Coronary artery (tissue), 2 donors: ENCODE measurements around the gene RAMP3.

Source experiments
- DNase-seq: peaks from one replicate; pipeline ENCODE4 v3.0.0-alpha.2; 2017; ENCODE audit warnings: low spot score
- H3K27ac ChIP-seq, 2 donors: fragments of 200-600 bp; sonication (generic); one replicate each; pipeline ENCODE4 v1.5.1; 2016 to 2019
- H3K4me3 ChIP-seq: fragments of 200-600 bp; sonication (generic); 2 replicates; pipeline ENCODE4 v1.5.1; 2016; ENCODE audit warnings: mild to moderate bottlenecking, moderate library complexity
- TF ChIP-seq, protein P1 (sequence below): fragments of 200-600 bp; sonication (generic); IDR thresholded peaks from one replicate; pipeline ENCODE4 v1.5.1; 2019; ENCODE audit warnings: antibody characterized with exemption

Gene RAMP3

DNA sequence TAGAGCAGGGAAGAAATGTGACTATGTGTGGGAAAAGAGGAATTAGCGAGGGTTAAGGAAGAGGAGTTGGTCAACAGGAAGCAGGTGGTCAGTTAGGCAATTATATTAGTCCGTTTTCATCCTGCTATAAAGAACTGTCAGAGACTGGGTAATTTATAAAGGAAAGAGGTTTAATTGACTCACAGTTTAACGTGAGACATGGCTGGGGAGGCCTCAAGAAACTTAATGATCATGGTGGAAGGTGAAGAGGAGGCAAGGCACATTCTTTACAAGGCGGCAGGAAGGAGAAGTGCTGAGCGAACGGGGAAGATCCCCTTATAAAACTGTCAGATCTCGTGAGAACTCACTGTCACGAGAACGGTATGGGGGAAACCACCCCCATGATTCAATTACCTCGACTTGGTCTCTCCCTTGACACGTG is 35.0 kb downstream of the RAMP3 start:
- Histone ChIP-seq H3K4me3 (no peak overlapping the region), H3K27ac (peak overlapping the region in 1 of 2 donors; percentile 39)
- TF ChIP-seq, protein P1, sequence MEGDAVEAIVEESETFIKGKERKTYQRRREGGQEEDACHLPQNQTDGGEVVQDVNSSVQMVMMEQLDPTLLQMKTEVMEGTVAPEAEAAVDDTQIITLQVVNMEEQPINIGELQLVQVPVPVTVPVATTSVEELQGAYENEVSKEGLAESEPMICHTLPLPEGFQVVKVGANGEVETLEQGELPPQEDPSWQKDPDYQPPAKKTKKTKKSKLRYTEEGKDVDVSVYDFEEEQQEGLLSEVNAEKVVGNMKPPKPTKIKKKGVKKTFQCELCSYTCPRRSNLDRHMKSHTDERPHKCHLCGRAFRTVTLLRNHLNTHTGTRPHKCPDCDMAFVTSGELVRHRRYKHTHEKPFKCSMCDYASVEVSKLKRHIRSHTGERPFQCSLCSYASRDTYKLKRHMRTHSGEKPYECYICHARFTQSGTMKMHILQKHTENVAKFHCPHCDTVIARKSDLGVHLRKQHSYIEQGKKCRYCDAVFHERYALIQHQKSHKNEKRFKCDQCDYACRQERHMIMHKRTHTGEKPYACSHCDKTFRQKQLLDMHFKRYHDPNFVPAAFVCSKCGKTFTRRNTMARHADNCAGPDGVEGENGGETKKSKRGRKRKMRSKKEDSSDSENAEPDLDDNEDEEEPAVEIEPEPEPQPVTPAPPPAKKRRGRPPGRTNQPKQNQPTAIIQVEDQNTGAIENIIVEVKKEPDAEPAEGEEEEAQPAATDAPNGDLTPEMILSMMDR: no peak
- no peak for DNase-seq

DNA sequence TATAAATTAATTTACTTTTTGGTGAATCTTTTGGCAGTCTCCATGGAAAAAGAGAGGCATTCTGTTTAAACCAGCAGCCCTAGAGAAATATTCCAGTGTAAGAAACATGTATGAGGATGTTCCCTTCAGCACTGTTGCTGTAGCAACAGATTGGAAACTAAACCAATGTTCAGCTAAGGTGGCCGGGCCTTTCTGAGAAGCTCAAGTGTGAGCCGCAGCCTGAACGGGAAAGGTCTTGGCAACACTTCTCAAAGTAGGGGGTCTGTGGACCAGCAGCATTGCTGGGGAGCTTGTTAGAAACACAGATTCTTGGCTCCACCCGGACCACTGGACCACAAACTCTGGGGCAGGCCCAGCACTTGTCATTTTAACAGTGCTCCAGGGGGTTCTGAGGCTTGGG is 36.2 kb downstream of the RAMP3 start:
- no peak overlapping the region for H3K27ac ChIP-seq
- H3K4me3 ChIP-seq: no peak overlapping the region
- TF ChIP-seq, protein P1: no peak
- no peak for DNase-seq

- no peak overlapping the region for H3K27ac ChIP-seq
- TF ChIP-seq, protein P1: no peak
- DNase-seq: peak; percentile 57
- H3K4me3 ChIP-seq: no peak overlapping the region
Measured at GRCh38 chr7:45196374-45196773, 38.8 kb downstream of the RAMP3 start.

- TF ChIP-seq, protein P1: no peak
- H3K4me3 ChIP-seq: no peak overlapping the region
- H3K27ac ChIP-seq: no peak overlapping the region
- no peak for DNase-seq
Measured at GRCh38 chr7:45197461-45197860, 39.9 kb downstream of the RAMP3 start.

- peak; percentile 63 for DNase-seq
- TF ChIP-seq, protein P1: no peak
- no peak overlapping the region for H3K4me3 ChIP-seq
Measured at GRCh38 chr7:45198986-45199385, 41.4 kb downstream of the RAMP3 start.

DNA sequence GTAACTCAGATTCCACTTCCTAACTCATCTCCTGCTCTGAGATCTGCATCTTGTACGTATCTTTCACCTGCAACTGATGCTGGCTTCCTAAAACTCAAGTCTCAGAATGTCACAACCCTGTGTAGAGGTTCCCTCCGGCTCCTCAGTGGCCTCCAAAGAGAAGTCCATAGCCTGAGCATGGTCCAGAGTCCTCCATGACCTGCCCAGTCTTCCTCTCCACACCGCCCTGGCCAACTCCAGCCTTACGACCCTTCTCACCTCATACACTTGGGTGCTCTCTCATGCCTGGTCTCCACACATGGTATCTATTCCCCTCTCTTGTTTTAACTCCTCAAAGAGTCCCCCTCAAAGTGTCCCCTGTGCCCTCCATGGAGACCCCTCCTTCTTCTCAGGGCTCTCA is 41.9 kb downstream of the RAMP3 start:
- Histone ChIP-seq H3K27ac (no peak overlapping the region), H3K4me3 (no peak overlapping the region)
- DNase-seq: peak; percentile 60
- TF ChIP-seq, protein P1: no peak

More at GRCh38 chr7:45198986-45199385, 41.4 kb downstream of the RAMP3 start:
- H3K27ac ChIP-seq: no peak overlapping the region

GRCh38 chr7:45202625-45203024 is 45.0 kb downstream of the RAMP3 start:
- no peak overlapping the region for H3K27ac ChIP-seq
- TF ChIP-seq, protein P1: no peak
- H3K4me3 ChIP-seq: no peak overlapping the region
- peak; percentile 55 for DNase-seq
